ENCODE results near the gene XYLT1.

The XYLT1 gene

GRCh38 chr16:17151335-17151734, 319.4 kb downstream of the XYLT1 start:
- no peak overlapping the region for H3K4me3 ChIP-seq (ENCODE audit: low read depth, low read length)
- no peak for TF ChIP-seq CTCF (IDR thresholded peaks at IDR 0.05; ENCODE audit: low read depth, low read length, missing control alignments)
- DNase-seq (ENCODE audit: low read depth) = no peak

- no peak for DNase-seq (ENCODE audit: low read depth)
- no peak overlapping the region for H3K4me3 ChIP-seq (ENCODE audit: low read depth, low read length)
- TF ChIP-seq CTCF (IDR thresholded peaks at IDR 0.05; ENCODE audit: low read depth, low read length, missing control alignments) = no peak
Observed at GRCh38 chr16:17149904-17150483, 320.8 kb downstream of the XYLT1 start.

GRCh38 chr16:17147942-17148341, 322.8 kb downstream of the XYLT1 start:
- no peak overlapping the region for H3K4me3 ChIP-seq (ENCODE audit: low read depth, low read length)
- no peak for DNase-seq (ENCODE audit: low read depth)

GRCh38 chr16:17145029-17145428, 325.7 kb downstream of the XYLT1 start:
- H3K4me3 ChIP-seq (ENCODE audit: low read depth, low read length) = no peak overlapping the region
- TF ChIP-seq CTCF (IDR thresholded peaks at IDR 0.05; ENCODE audit: low read depth, low read length, missing control alignments) = no peak
- no peak for DNase-seq (ENCODE audit: low read depth)

More at GRCh38 chr16:17147942-17148341, 322.8 kb downstream of the XYLT1 start:
- TF ChIP-seq CTCF (IDR thresholded peaks at IDR 0.05; ENCODE audit: low read depth, low read length, missing control alignments) = no peak

DNA sequence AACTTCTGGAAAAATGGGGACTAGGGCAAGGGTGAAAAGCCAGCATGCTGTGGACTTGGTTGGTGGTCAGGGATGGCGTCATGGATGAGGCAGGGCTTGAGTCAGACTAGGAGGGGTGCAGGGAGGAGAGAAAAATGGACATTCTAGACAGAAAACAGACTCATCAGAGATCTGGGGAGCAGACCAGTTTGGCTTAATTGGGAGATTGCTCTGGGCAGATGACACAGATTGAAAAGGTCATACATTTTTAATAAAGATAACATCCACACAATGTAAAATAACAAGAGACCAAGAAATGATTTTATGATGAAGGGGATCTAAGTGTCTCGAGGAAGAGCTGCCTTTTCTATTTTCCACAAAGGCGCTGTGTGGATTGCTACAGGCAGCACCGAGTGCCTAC, 326.3 kb downstream of the XYLT1 start:
- no peak for DNase-seq (ENCODE audit: low read depth)
- TF ChIP-seq CTCF (IDR thresholded peaks at IDR 0.05; ENCODE audit: low read depth, low read length, missing control alignments) = no peak
- no peak overlapping the region for H3K4me3 ChIP-seq (ENCODE audit: low read depth, low read length)

DNA sequence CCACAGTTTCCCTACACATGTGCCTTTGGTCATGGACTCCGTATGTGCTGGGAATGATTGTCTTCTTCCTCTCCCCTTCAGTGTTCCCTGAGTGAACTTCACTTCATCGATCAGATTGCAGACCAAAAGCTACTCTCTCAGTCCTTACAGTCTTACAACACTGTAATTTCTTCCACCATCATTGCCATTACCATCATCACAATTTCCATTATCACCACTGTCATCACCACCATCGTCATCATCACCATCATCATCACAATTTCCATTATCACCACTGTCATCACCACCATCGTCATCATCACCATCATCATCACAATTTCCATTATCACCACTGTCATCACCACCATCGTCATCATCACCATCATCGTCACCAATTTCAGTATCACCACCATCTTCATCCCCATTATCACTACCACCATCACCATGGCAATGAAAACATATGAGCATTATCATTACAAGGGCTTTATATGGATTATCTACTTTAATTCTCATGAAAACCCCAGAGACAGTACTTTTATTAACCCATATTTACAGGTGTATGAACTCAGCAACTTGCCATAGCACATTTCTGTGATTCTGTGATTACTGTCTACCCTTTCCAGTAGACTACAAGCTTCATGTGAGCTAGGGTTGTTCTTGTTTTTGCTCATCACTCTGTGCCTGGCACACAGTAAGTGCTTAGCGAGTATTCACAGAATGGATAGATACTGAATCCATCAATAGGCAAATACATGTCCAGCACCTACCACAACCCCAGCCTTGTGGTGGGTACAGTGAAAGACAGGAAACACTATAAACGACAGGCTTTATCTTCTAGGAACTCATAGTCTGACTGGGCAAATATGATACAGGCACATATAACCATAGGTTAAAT, 327.0 kb downstream of the XYLT1 start:
- H3K4me3 ChIP-seq (ENCODE audit: low read depth, low read length) = no peak overlapping the region
- DNase-seq (ENCODE audit: low read depth) = no peak
- no peak for TF ChIP-seq CTCF (IDR thresholded peaks at IDR 0.05; ENCODE audit: low read depth, low read length, missing control alignments)
